VCaP (cell line): ENCODE measurements around the gene THOC5.

Source experiments
- H3K27ac ChIP-seq: fragments of 450-650 bp; 2 replicates; pipeline ENCODE4 v1.5.1; 2017
- TF ChIP-seq, protein P1 (sequence below): fragments of 450-650 bp; conservative IDR thresholded peaks from 2 replicates; pipeline ENCODE4 v1.5.1; 2017; ENCODE audit warnings: mild to moderate bottlenecking, moderate library complexity

The THOC5 gene

DNA sequence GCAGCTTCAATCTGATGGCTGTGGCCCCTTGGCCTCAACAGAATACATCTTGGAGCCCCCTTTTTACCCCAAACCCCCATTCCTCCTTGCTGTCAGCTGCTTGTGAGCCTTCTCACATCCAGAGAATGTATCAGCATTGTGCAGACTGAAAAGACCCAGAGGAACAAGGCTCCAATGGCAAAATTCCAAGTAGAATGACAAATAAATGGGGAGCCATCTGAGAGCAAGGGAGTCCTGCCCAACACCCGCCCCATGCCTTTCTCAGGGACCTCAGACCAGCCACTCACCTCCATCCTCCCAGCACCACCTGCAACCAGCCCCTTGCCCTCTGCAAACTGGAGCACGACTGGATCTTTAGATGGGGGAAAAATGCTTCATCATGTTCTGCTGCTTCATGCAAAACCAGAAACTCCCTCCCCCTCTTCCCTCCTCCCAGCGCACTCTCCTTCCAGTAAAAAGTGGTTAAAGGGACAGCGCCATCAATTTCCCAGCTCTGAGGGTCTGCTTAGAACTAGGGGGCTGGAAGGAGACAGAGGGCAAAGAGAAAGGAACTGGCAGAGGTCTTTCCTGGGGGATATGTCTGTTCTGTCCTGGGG lies 75.7 kb downstream of the THOC5 start:
- TF ChIP-seq, protein P1, sequence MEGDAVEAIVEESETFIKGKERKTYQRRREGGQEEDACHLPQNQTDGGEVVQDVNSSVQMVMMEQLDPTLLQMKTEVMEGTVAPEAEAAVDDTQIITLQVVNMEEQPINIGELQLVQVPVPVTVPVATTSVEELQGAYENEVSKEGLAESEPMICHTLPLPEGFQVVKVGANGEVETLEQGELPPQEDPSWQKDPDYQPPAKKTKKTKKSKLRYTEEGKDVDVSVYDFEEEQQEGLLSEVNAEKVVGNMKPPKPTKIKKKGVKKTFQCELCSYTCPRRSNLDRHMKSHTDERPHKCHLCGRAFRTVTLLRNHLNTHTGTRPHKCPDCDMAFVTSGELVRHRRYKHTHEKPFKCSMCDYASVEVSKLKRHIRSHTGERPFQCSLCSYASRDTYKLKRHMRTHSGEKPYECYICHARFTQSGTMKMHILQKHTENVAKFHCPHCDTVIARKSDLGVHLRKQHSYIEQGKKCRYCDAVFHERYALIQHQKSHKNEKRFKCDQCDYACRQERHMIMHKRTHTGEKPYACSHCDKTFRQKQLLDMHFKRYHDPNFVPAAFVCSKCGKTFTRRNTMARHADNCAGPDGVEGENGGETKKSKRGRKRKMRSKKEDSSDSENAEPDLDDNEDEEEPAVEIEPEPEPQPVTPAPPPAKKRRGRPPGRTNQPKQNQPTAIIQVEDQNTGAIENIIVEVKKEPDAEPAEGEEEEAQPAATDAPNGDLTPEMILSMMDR, result no peak
- peak overlapping the region; percentile 68 for H3K27ac ChIP-seq

DNA sequence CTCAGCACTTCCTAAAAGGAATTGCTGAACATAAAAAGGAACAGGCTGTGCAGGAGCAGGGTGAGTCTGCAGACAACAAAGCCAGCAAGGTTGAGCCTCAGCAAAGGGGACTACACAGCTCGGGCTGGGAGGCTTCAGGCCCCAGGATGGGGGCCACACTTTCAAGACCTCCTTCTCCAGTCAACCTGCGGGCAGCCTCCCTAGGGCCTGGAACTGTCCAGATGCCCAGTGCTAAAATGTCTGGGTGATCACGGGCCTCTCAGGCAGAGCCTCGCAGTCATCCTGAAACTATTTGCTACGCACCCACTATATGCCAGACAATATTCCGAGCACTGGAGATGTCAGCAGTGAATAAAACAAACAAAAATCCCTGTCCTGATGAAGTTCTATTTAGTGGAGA lies 77.4 kb downstream of the THOC5 start:
- H3K27ac ChIP-seq, result no peak overlapping the region
- TF ChIP-seq, protein P1, result no peak

DNA sequence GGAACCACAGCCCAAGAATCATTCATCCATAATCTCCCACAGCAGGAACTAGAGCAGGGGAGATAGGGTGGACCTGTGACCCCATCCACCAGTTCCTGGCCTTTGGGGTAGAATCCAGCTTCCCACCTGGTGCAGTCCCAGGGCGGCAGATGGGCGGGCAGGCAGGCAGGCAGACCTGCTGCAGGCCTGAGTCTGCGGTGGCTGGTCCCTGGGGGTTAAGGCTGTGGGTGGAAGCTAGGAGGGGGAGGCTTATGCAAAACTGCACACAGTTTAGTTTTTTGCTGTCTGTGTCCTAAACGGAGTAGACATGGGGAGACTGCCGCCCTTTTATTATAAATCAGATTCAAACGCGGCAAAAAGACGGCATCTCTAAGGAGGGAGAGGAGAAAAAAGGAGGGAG lies 78.0 kb downstream of the THOC5 start:
- TF ChIP-seq, protein P1, result no peak
- no peak overlapping the region for H3K27ac ChIP-seq

DNA sequence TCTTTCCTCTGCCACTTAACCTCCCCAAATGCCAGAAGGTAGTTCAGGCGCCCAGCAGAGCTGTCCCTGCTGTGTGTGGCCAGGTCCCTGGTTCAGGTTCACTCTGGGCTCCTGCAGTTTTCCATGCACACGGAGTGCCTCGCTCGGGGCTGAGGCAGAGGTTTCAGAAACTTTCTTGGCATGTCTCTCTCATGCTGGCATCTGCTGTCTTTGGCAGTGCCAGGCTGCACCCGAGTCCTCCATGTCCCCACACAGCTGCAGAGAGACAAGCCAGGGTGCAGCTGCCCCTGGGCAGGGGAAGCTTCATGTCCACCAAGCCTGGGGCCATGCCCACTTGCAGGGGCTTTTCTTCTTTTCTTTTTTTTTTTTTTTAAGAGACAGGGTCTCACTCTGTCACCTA lies 80.6 kb downstream of the THOC5 start:
- H3K27ac ChIP-seq, result no peak overlapping the region

DNA sequence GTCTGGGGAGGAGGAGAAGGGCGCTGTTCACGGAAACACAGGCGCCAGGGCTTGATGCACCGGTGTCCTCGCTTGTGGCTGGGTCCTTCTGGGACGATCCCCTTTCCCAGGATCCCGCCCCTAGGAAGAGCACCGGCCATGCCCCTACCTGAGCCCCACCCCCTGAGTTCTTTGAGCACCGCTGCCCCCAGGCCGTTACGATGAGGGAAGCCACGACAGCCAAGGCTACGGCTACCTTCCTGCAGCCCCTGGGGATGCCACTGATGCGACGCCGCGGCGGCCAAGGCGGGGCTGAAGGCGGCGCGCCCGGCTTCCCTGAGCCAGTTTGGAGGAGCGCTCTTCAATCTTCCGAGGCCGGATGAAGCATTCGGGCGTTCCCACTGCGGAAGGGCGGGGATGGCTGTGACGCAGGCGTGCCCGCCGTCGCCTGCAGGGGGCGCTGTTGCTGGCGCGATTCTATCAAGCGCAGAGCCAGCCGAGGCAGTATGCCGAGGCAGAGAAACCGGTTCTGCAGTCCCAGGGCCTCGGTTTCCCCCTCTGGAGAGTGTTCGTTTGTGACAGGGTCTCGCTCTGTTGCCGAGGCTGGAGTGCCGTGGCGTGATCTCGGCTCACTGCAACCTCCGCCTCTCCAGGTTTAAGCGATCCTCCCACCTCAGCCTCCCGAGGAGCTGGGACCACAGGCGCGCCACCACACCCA lies 83.2 kb downstream of the THOC5 start:
- TF ChIP-seq, protein P1, result peak; percentile 87
- H3K27ac ChIP-seq, result peak overlapping the region; percentile 11; the same call in 1 of the 2 replicates

More for the DNA sequence above, 80.6 kb downstream of the THOC5 start:
- TF ChIP-seq, protein P1, result no peak

DNA sequence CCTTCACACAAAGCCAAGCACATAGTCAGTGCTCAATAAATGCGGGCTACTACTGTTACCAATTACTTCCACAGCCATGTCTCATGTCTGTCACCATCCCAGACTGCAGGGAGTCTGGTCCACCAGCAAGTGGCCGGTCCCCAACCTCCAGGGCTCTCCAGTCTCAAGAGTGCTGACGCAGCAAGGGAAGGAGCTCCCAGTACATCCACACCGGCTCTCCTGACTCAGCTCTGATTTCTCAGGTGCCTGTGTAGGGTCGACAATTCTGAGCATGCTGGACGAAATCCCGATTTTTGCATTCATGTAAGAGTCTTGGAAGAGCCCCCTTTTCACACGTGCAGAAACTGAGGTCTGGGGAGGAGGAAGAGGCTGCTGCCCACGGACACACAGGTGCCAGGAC lies 83.8 kb downstream of the THOC5 start:
- TF ChIP-seq, protein P1, result no peak
- H3K27ac ChIP-seq, result peak overlapping the region; percentile 11; the same call in 1 of the 2 replicates

DNA sequence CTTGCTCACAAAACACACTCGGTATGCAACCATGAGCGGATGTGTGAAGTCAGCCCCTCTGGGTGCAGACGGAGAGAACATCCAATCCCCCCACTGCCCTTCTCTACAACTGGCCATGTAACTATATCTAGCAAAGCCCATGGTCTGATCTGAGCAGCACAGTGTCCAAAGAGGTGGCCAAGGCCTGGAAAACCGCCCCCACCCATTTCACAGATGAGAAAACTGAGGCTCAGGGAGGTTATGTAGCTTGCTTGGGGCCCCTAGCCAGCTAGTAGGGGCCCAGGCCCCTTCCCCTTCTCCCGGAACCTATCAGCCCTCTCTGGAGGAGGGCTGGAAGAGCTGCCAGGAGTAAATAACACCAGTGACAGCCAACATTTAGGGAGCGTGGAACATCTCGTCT lies 89.0 kb downstream of the THOC5 start:
- H3K27ac ChIP-seq, result no peak overlapping the region
- TF ChIP-seq, protein P1, result no peak
